ENCODE measurements around the gene PGAM2. TPM values are rescaled to one million over a fixed set of nuclear protein-coding genes. Genes with fewer than 3 reads are reported as not detected.
A peak's percentile ranks its signal among the peaks of the same experiment; 100 is the strongest.
"Not testable (repeated sequence)": the region's sequence is repeated elsewhere in the genome, so short reads cannot be mapped to it uniquely, and the experiment has no call there.

The PGAM2 gene
- total and polyA plus RNA-seq, 2 experiments from 2014 or later, result 148 to 165 TPM

DNA sequence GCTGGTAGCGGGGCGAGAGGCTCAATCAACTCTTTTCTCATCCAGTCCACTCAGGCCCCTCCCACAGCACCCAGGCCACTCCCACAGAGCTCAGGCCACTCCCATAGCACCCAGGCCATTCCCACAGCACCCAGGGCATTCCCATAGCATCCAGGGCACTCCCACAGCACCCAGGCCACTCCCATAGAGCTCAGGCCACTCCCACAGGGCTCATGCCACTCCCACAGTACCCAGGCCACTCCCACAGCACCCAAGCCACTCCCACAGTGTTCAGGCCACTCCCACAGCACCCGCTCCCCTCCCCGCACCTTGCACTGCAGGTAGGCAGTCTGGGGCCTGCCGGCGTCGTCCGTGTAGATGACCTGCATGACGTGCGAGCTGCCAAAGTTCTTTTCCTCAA is 29.0 kb downstream of the PGAM2 start:
- not testable (repeated sequence) for H3K4me1 ChIP-seq (ENCODE audit: low read depth); H3K4me3 ChIP-seq; H3K36me3 ChIP-seq; H3K27ac ChIP-seq; H3K9me3 ChIP-seq (ENCODE audit: low read depth); H3K27me3 ChIP-seq
- DNase-seq (ENCODE audit: low read depth in 1 of 2, low spot score in 1 of 2), result peak in 1 of 2 donors; percentile 15

DNA sequence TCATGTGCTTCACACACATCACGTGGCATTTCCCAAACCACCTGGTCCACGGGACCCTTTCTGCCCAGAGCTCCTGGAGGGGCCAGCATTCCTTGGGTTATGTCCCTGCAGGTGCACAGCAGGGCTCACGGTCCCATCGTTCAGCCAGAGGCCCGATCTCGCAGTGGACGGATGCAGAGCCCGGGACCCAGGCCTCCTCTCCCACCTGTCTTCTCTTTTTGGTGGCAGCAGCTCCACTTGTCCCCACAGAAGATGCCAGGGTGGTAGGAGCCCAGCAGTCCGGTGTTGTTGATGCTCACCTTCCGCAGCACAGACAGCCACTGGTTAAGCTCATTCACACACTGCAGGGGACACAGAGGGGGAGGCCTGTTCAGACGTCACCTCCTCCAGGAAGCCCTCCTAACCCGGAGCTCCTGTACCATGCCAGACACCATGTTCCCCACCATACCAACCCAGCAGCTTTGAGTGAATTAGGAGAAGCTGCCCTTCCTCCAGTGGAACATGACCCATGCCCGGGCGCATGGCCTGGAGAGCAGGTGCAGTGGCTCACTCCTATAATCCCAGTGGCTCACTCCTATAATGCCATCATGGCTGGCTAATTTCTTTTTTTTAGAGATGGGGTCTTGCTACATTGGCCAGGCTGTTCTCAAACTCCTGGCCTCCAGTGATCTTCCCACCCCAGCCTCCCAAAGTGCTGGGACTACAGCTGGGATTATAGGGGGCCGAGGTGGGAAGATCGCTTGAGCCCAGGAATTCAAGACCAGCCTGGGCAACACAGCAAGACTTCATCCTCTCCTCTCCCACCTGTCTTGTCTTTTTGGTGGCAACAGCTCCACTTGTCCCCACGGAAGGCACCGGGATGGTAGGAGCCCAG is 31.2 kb downstream of the PGAM2 start:
- H3K27me3 ChIP-seq; H3K36me3 ChIP-seq; DNase-seq (ENCODE audit: low read depth in 1 of 2, low spot score in 1 of 2); H3K4me3 ChIP-seq; H3K27ac ChIP-seq; H3K9me3 ChIP-seq (ENCODE audit: low read depth); H3K4me1 ChIP-seq (ENCODE audit: low read depth): not testable (repeated sequence)

DNA sequence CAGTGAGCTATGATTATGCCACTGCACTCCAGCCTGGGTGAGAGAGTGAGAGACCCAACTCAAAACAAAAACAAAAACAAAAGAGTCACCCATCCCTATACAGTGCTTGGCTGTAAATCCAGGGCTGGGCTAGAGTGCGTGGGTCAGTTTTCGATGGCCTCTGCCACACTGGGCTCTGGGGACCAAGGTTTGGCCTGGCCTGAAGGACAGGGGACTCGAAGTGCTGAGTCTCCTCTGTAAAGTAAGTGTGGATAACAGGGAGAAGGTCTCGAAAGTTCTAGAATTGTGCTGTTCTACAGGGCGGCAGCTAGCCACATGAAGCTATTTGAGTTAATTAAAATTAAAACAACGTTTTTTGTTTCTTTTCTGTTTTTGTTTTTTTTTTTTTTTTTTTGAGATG is 33.3 kb downstream of the PGAM2 start:
- H3K27me3 ChIP-seq; H3K9me3 ChIP-seq (ENCODE audit: low read depth); H3K36me3 ChIP-seq; H3K27ac ChIP-seq; H3K4me1 ChIP-seq (ENCODE audit: low read depth); H3K4me3 ChIP-seq; DNase-seq (ENCODE audit: low read depth in 1 of 2, low spot score in 1 of 2): not testable (repeated sequence)

DNA sequence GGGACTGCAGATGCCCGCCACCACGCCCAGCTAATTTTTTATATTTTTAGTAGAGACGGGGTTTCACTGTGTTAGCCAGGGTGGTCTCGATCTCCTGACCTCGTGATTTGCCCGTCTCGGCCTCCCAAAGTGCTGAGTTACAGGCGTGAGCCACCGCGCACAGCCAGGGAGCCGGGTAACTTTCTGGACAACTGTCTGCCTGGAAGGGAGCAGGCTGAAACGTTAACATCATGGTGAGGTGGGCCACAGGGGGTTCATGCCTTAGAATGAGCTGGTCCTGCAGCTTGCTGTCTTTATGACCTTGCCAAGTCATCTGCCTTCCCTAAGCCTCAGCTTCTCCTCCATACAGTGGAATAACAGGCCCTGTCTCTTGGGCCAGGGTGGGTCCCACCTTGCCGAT is 34.0 kb downstream of the PGAM2 start:
- not testable (repeated sequence) for H3K9me3 ChIP-seq (ENCODE audit: low read depth)

DNA sequence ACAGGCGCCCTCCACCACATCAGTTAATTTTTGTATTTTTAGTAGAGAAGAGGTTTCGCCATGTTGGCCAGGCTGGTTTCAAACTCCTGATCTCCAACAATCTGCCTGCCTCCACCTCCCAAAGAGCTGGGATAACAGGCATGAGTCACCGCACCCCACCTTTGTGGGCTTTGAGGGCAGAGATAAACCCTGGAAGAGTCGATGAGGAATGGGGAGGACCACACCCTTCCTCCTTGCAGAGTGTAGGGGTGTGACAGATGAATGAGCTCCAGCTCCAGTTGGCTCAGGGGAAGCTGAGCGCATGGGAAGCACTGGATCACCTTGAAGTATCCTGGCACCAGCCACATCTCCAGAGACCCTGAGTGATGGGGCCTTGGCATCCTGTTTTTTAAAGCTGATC is 35.3 kb downstream of the PGAM2 start:
- not testable (repeated sequence) for H3K27me3 ChIP-seq; H3K36me3 ChIP-seq; H3K27ac ChIP-seq; H3K4me3 ChIP-seq; H3K4me1 ChIP-seq (ENCODE audit: low read depth); DNase-seq (ENCODE audit: low read depth in 1 of 2, low spot score in 1 of 2); H3K9me3 ChIP-seq (ENCODE audit: low read depth)

More for the DNA sequence above, 34.0 kb downstream of the PGAM2 start:
- not testable (repeated sequence) for H3K36me3 ChIP-seq; H3K27ac ChIP-seq; H3K4me3 ChIP-seq; DNase-seq (ENCODE audit: low read depth in 1 of 2, low spot score in 1 of 2); H3K27me3 ChIP-seq; H3K4me1 ChIP-seq (ENCODE audit: low read depth)

DNA sequence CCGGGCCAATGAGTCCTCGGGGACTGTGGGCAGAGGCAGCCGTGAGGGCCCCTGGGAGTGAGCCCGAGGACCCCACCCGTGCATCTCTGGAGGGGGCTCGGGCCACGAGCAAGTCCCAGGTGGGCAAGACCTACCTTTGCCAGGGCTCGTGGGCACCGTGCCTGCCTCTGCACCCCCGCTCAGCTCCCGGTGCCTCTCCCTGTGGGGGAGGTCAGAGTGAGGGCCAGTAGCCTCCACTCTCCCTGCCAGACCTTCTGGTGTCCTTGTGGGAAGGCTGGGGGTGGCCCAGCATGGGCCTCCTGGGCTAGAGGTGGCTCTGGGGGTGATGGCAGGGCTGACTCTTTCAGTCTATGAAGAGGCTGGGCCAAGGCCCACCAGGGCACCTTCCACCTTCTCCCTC is 35.9 kb downstream of the PGAM2 start:
- not testable (repeated sequence) for H3K27me3 ChIP-seq; H3K27ac ChIP-seq; H3K9me3 ChIP-seq (ENCODE audit: low read depth); H3K4me1 ChIP-seq (ENCODE audit: low read depth); H3K4me3 ChIP-seq; DNase-seq (ENCODE audit: low read depth in 1 of 2, low spot score in 1 of 2); H3K36me3 ChIP-seq

DNA sequence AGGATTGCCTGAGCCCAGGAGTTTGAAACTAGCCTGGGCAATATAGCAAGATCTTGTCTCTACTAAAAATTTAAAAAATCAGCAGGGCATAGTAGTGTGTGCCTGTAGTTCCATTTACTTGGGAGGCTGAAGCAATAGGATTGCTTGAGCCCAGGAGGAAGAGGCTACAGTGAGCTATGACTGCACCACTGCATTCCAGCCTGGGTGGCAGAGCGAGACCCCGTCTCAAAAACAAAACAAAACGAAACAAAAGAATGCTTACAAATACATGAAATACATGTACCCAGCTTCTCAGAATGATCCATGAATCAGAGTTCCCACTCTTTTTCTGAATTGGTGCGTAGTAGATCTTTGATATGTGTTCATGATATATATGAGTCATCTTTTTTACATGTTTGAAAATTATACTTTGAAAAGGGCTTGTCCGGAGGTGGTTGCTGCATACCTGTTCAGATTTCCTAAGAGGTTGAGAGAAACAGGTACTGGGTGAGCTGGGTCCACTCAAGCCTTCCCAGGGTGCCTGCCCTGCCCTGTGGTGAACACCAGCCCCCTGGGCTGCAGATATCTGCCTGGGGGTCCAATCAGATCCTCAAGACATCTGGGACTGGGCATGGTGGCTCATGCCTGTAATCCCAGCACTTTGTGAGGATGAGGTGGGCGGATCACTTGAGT is 42.4 kb downstream of the PGAM2 start:
- not testable (repeated sequence) for H3K4me3 ChIP-seq; H3K9me3 ChIP-seq (ENCODE audit: low read depth); H3K36me3 ChIP-seq; H3K27me3 ChIP-seq; H3K27ac ChIP-seq; DNase-seq (ENCODE audit: low read depth in 1 of 2, low spot score in 1 of 2); H3K4me1 ChIP-seq (ENCODE audit: low read depth)

DNA sequence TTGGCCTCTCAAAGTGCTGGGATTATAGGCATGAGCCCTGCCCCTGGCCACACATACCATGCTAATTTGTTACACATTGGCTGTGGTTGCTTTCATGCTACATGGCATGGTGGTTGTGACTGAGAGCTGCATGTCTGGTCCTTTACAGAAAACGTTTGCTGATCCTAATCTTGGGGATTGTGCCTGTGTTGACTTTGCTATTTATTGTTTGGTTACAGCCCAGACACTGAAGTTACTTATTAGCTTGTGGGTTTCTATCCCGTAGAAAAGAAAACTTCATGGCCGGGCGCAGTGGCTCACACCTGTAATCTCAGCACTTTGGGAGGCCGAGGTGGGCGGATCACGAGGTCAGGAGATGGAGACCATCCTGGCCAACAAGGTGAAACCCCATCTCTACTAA is 43.3 kb downstream of the PGAM2 start:
- H3K9me3 ChIP-seq (ENCODE audit: low read depth); H3K4me1 ChIP-seq (ENCODE audit: low read depth); H3K4me3 ChIP-seq; H3K27ac ChIP-seq; DNase-seq (ENCODE audit: low read depth in 1 of 2, low spot score in 1 of 2); H3K36me3 ChIP-seq; H3K27me3 ChIP-seq: not testable (repeated sequence)

DNA sequence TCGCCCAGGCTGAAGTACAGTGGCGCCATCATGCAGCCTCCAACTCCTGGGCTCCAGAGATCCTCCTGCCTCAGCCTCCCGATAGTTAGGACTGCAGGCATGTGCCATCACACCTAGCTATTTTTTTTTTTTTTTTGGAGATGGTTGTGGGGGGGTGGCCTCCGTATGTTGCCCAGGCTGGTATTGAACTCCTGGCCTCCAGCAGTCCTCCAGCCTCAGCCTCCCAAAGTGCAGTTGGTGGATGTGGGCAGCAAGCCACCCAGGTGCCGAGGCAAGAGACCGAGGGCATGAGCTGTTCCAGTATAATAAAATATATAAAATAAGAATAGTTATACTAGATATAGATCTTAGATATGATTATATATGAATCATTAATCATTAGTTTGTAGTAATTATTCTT is 45.5 kb downstream of the PGAM2 start:
- not testable (repeated sequence) for H3K4me3 ChIP-seq; H3K36me3 ChIP-seq; H3K9me3 ChIP-seq (ENCODE audit: low read depth); DNase-seq (ENCODE audit: low read depth in 1 of 2, low spot score in 1 of 2); H3K27me3 ChIP-seq; H3K4me1 ChIP-seq (ENCODE audit: low read depth)
- peak overlapping the region; percentile 77 for H3K27ac ChIP-seq

DNA sequence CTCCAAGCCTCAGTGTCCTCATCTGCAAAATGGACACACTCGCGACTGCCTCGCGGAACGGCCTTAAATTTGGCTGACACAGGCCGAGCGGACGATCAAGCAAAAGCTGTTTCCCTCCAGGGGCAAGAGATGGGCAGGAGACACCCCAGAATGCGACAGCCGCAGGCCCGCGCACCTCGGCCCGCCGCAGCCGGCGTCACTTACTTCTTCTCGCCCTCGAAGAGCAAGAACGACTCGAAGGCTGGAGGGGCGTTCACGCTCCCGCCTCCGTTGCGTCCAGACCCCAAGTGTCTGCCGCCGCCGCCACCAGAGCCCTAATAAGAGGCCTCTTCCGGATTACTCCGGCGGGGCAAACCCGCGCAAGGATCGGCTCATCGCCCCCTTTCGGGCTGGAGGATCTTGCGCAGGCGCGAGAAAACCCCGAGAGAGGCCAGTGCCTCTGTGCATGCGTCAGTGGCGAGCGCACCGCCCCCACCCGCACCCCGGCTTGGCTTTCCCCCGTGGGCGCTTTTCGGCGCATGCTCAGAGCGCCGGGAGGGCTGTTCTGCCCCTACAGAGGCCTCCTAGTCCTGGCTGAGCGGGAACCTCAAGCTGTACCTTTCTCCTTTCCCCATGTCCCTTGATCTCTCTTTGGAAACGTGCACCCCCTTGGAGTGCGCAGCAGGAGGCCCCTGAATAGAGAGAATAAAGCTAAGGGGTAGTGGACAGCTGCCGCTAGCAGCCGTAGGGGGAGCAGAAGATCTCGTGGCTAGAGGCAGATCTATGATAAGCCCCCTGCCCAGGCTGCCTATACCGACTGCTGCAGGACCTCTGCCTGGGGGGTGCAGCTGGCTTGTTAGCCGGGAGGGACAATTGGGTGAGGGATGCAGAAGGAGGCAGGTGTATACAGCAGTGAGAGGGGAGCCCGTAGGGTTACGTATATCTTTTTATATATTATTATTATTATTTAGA is 46.2 kb downstream of the PGAM2 start:
- Histone ChIP-seq H3K27ac (peak overlapping the region; percentile 77), H3K4me3 (peak overlapping the region; percentile 53)
- H3K27me3 ChIP-seq; H3K4me1 ChIP-seq (ENCODE audit: low read depth); H3K36me3 ChIP-seq; H3K9me3 ChIP-seq (ENCODE audit: low read depth): not testable (repeated sequence)
- TF ChIP-seq, protein P1, sequence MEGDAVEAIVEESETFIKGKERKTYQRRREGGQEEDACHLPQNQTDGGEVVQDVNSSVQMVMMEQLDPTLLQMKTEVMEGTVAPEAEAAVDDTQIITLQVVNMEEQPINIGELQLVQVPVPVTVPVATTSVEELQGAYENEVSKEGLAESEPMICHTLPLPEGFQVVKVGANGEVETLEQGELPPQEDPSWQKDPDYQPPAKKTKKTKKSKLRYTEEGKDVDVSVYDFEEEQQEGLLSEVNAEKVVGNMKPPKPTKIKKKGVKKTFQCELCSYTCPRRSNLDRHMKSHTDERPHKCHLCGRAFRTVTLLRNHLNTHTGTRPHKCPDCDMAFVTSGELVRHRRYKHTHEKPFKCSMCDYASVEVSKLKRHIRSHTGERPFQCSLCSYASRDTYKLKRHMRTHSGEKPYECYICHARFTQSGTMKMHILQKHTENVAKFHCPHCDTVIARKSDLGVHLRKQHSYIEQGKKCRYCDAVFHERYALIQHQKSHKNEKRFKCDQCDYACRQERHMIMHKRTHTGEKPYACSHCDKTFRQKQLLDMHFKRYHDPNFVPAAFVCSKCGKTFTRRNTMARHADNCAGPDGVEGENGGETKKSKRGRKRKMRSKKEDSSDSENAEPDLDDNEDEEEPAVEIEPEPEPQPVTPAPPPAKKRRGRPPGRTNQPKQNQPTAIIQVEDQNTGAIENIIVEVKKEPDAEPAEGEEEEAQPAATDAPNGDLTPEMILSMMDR (IDR thresholded peaks at IDR 0.05; ENCODE audit: low read depth, low read length), result peak; percentile 52
- peak; percentile 98 for DNase-seq (ENCODE audit: low read depth in 1 of 2, low spot score in 1 of 2)

DNA sequence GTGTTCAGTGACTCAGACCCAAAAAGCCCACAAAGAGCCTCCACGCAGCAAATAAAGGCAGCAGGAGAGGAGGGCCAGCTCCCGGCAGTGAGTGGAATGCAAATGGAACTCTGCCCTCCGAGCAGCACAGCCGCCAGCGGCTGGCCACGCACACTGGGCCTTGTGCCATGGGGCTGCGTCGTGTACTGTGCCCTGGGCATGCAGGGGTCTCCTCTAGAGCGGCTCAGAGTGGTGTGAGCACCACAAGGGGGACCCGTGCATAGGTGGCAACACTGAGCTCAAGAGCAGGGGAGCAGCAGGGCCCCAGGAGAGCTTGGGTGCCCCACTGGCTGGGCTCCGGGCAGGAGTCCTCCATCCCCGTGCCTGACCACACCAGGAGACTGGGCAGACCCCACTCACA is 50.3 kb downstream of the PGAM2 start:
- not testable (repeated sequence) for H3K4me3 ChIP-seq; H3K4me1 ChIP-seq (ENCODE audit: low read depth); H3K9me3 ChIP-seq (ENCODE audit: low read depth); H3K36me3 ChIP-seq; H3K27ac ChIP-seq; H3K27me3 ChIP-seq; DNase-seq (ENCODE audit: low read depth in 1 of 2, low spot score in 1 of 2)

All from cardiac muscle cell (in vitro differentiated cells and primary cell).